HG02759 (cell line): ENCODE results near the gene IFIT2.
"Not testable (repeated sequence)": the region's sequence is repeated elsewhere in the genome, so short reads cannot be mapped to it uniquely, and the experiment has no call there.

Experiments used
- ATAC-seq: cut with Tn5 transposase; IDR thresholded peaks from one replicate; pipeline ENCODE4 v1.9.1; 2021; ENCODE audit warnings: mild to moderate bottlenecking, moderate library complexity; ENCODE audit not compliant: unreplicated experiment

Gene IFIT2

GRCh38 chr10:89306434-89307268 lies 4.8 kb downstream of the IFIT2 start:
- no peak for ATAC-seq

GRCh38 chr10:89307269-89307577 lies 5.4 kb downstream of the IFIT2 start:
- no peak for ATAC-seq

- ATAC-seq: no peak
Measured at GRCh38 chr10:89308266-89308665, 6.4 kb downstream of the IFIT2 start.

GRCh38 chr10:89308736-89309135 lies 6.9 kb downstream of the IFIT2 start:
- no peak for ATAC-seq

GRCh38 chr10:89309156-89310055 lies 7.6 kb downstream of the IFIT2 start:
- no peak for ATAC-seq

- no peak for ATAC-seq
Measured at GRCh38 chr10:89310056-89310893, 8.4 kb downstream of the IFIT2 start.

GRCh38 chr10:89312973-89313372 lies 11.1 kb downstream of the IFIT2 start:
- ATAC-seq: no peak

- ATAC-seq: no peak
Measured at GRCh38 chr10:89314676-89315075, 12.8 kb downstream of the IFIT2 start.

GRCh38 chr10:89318047-89318446 lies 16.2 kb downstream of the IFIT2 start:
- not testable (repeated sequence) for ATAC-seq

GRCh38 chr10:89325081-89325480 lies 23.2 kb downstream of the IFIT2 start:
- not testable (repeated sequence) for ATAC-seq

GRCh38 chr10:89325856-89326255 lies 24.0 kb downstream of the IFIT2 start:
- ATAC-seq: not testable (repeated sequence)

GRCh38 chr10:89327803-89328441 lies 26.1 kb downstream of the IFIT2 start, which contains the start of gene IFIT3:
IFIT3 (plus strand) TSS chr10:89327997; CDS start chr10:89328074, 77 bp downstream.
- ATAC-seq: peak; percentile 35

- ATAC-seq: no peak
Measured at GRCh38 chr10:89329151-89329550, 27.3 kb downstream of the IFIT2 start.

- not testable (repeated sequence) for ATAC-seq
Measured at GRCh38 chr10:89330014-89330413, 28.2 kb downstream of the IFIT2 start.

- ATAC-seq: no peak
Measured at GRCh38 chr10:89330537-89331212, 28.8 kb downstream of the IFIT2 start.

GRCh38 chr10:89331487-89332122 lies 29.8 kb downstream of the IFIT2 start:
- ATAC-seq: not testable (repeated sequence)

- ATAC-seq: peak; percentile 47
Measured at GRCh38 chr10:89332123-89332633, 30.3 kb downstream of the IFIT2 start.

GRCh38 chr10:89335226-89335625 lies 33.4 kb downstream of the IFIT2 start:
- no peak for ATAC-seq

GRCh38 chr10:89336241-89336640 lies 34.4 kb downstream of the IFIT2 start:
- ATAC-seq: no peak
